GM18868 (cell line): ENCODE results near the gene BCAS3.

Experiments
- ATAC-seq: cut with Tn5 transposase; IDR thresholded peaks from one replicate; pipeline ENCODE4 v1.9.1; 2021; ENCODE audit warnings: mild to moderate bottlenecking, moderate library complexity; ENCODE audit not compliant: unreplicated experiment

BCAS3 gene

GRCh38 chr17:61389670-61390478 lies 712.2 kb downstream of the BCAS3 start:
- ATAC-seq = no peak

GRCh38 chr17:61390479-61390791 lies 712.8 kb downstream of the BCAS3 start:
- no peak for ATAC-seq

GRCh38 chr17:61391595-61392291 lies 714.1 kb downstream of the BCAS3 start:
- no peak for ATAC-seq

GRCh38 chr17:61392679-61393078 lies 715.0 kb downstream of the BCAS3 start:
- ATAC-seq = no peak

- no peak for ATAC-seq
Observed at GRCh38 chr17:61393550-61393903, 715.9 kb downstream of the BCAS3 start.

DNA sequence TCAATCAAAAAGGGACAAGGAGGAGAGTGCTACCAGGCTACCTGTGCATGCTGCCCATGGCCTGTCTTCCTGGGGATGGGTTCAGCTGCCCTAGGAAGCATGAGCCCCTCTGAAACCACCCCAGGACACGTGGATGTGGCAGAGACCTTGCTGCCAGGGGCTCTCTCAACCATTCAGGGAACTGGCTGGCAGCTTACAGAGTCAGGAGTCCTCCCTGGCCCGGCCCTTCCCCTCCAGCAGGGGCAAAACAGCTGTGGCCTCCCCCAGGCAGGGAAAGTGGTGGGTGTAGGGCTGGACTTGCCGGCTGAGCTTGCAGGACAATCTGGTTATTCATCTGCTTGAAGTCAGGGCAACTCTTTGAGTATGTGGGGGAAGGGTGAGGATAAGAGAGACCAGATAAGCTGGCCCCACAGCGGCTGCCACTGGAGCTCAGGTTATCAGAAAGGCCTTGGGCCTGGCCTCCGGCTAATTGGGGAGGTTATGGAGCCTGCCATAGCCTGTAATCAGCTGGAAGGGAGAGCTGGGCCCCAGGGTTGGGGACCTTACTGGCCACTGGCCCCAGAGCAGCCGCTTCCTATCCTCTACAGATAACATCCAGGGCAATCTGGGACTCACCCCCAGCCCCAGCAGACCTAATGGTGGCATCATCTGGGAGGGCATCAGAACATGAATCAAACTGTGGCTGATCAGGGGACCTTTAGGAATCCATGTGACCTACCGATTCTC lies 716.4 kb downstream of the BCAS3 start:
- ATAC-seq = no peak

DNA sequence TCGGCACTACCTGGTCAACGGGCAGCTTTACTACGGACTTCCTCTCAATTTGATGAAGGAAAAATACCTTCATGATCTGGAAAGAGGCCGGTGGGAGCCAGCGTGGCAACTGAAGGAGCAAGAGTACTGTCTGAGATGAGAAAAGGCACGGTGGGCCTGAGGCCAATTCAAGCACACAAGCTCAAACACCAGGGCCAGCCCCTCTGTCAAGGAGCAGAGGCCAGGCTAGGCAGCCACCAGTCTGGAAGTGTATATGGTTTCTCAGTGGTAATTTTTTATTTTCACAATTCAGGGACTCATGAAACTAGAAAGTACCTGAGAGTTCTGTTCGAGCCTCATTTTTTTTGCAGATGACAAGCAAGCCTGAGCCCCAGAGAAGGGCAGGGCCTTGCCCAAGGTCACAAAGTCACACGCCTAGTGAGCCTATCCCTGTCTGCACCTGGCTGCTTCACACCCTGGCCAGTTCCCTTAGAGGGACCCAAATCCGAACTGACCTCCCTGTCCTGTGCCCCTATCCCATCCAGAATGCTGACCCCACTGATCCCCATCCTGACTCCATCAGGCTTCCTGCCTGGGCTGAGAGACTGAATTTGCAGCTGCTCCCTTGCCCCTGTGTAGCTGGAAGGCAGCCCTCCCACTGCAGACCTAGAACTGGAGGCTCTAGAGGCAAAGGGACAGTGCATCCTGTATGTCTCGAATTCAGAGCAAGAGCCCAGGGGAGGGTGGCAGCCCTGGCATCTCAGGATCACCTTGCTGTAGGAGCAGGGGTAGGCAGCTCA lies 717.2 kb downstream of the BCAS3 start:
- no peak for ATAC-seq

DNA sequence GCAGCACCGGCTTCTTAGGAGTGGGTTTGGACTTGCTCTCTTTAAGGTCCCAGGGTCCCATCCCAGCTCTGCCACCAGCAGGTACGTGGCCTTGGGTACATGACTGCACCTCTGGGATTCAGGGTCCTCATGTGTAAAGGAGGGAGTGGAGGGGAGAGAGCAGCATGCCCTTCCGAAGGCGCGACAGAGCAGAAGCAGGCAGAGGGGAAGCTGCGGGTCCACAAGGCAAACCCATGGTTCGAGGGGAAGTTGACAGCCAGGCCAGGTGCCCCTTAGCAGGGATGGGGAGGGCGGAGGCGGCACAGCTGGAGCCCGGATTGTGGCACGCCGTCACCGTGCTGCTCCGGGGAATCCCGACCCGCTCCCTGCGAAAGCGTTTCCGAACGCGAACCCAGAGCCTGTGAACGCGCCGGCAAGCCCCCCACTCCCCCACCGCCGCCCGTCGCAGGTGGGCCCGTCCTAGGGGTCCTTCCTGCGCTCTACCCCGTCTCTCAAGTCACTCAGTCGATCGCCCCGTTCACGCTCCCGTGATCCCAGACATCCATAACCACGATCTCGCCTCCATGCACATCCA lies 717.8 kb downstream of the BCAS3 start:
- no peak for ATAC-seq

- ATAC-seq = no peak
Observed at GRCh38 chr17:61395983-61396585, 718.4 kb downstream of the BCAS3 start.

- no peak for ATAC-seq
Observed at GRCh38 chr17:61396586-61397085, 719.0 kb downstream of the BCAS3 start.

GRCh38 chr17:61397086-61397842 lies 719.6 kb downstream of the BCAS3 start:
- no peak for ATAC-seq

DNA sequence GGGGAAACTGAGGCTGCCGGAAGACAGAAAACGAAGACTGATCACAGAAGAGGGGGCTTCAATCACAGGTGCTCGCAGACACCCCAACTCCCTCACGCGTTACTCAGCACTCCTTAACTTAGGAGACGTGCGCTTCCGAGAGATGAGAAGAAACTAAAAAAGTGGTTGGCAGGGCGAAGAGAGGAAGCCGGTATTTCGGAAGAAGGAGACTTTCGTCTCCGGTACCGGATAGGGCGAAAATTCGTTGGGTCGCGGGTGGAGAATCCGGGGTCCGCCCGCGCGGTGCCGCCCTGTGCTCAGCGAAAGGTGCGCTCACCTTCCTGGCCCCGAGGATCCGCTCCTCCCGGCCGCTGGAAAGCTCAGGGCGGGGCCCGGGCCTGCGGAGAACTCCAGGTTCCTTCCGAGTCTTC lies 721.1 kb downstream of the BCAS3 start:
- no peak for ATAC-seq

DNA sequence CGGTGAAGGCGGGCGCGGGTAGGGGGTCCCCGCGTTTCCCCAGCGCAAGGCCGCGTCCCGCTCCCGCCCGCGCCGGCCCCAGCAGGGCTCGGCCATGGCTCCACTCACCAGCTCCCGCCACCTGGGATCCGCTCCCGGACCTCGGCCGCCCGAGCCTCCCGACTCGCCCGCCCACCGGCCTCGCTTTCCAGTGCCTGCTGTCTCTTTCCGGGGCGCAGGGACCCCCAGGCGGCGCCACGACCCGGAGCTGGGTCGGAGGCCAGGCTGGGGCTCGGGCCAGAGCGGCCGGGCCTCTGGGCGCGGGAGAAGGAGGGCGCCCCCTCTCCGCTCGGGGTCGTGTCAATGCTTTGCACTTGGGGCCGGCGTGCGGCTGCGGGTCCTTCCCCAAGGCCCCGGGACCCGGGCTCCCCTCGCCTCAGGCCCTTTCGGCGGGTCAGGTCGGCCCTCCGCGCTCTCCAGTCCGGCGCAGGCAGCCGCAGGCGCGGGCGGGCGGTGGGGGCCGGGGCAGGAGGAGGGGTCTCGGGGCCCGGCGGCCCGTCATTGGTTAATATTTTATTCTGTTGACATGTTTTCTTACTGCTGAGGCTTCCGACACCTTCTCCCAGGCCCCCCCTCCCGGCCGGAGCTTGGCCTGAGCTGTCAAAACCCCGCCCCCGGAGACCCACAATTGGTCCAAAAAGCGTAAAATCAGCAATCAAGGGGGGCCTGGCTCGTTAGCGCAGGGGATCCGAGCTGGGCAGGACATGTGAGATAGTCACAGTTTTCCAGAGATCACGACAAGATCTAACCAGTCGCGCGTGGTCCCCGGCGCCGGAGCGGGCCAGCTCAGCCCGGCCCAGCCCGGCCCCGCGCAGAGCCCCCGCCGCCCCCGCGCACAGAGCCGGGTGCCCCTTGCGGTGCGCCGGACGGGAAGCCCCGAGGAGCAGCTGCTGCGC lies 721.7 kb downstream of the BCAS3 start, which contains the start of gene TBX2:
Gene TBX2 (plus strand): TSS at position 713 of the 935 bp plus-strand sequence. CDS start 334 bp downstream, outside the sequence.
- ATAC-seq = no peak

- ATAC-seq = no peak
Observed at GRCh38 chr17:61400066-61400716, 722.5 kb downstream of the BCAS3 start.

DNA sequence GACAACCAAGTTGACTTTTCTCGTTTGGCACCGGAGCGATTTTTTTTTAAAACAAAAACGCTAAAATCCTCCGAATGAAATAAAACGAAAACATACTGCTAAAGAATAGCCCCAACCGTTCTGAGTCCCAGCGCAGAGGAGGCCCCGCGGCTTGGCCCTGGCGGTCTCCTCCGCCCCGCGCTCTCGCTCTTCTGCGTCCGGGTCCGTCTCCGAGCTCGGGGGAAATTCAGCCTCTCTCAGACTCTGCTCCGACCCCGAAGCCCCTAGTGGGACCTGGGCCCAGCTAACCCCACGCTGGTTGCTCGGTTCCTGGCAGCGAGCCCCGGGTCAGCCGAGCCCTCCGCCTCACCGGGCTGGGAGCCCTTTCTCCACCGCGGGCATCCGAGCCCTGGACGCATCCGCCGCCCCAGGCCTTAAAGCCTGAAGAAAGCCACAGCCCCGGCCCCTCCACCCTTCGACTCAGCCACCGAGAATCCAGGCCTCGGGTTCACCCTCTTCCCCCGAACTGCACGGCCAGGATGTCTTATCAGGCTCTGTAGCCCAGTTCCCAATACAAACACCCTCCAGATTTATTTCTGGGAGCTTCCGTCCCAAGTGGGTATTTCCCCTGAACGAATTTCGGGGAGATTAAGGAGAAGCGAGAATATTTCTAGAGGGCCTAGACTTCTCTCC lies 723.2 kb downstream of the BCAS3 start:
- ATAC-seq = no peak

GRCh38 chr17:61401389-61402072 lies 723.9 kb downstream of the BCAS3 start:
- no peak for ATAC-seq
